ENCODE data around the gene GTF2F2. TPM values are rescaled to one million over a fixed set of nuclear protein-coding genes. Genes with fewer than 3 reads are reported as not detected.

GTF2F2 gene
- total and polyA plus RNA-seq, 7 donors: 18.5 to 32.7 (median 28.5) TPM

DNA sequence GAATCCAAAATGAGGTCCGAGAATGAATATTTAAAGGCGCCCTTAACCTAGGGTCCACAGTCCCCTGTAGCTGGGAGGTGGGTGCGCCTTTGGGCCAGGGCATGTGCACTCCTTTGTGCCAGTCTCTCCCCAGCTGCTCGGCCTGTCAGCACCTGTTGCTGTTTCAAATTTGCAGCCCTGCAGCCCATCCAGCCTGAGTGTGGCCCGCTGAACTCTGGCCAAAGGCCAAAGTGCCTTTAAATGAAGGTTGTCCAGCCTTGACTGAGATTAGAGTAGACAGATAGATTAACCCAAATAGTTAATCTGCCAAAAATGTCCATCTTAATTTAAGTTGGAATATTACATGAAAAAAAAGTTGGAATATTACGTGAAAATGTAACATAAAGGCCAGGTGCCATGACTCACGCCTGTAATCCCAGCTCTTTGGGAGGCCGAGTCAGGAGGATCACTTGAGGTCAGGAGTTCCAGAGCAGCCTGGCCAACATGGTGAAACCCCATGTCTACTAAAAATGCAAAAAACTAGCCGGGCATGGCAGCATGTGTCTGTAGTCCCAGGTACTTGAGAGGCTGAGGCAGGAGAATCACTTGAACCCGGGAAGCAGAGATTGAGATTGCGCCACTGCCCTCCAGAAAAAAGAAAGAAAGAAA, 195.3 kb downstream of the GTF2F2 start:
- H3K9me3 ChIP-seq: no peaks in the 10 kb centered on the region
- H3K36me3 ChIP-seq: no peaks in the 10 kb centered on the region
- WGBS, 2 donors: 87 to 91% methylated on average over 11 of the region's 11 CpGs
- peaks cover 0 to 12% (median 7%) of the 10 kb centered on the region in 4 donors for H3K4me1 ChIP-seq
- no peaks in the 10 kb centered on the region for H3K27me3 ChIP-seq
- intact Hi-C loops (cut with DNase I): no loop called here
- no peak for DNase-seq
- H3K27ac ChIP-seq: no peak overlapping the region
- no peak overlapping the region for H3K4me3 ChIP-seq
- no peak for TF ChIP-seq POLR2AphosphoS5 (IDR thresholded peaks at IDR 0.05)
- TF ChIP-seq EP300 (IDR thresholded peaks at IDR 0.05): no peak
- no peak for TF ChIP-seq CTCF (IDR thresholded peaks at IDR 0.05)
- no peak for TF ChIP-seq POLR2A (IDR thresholded peaks at IDR 0.05)

DNA sequence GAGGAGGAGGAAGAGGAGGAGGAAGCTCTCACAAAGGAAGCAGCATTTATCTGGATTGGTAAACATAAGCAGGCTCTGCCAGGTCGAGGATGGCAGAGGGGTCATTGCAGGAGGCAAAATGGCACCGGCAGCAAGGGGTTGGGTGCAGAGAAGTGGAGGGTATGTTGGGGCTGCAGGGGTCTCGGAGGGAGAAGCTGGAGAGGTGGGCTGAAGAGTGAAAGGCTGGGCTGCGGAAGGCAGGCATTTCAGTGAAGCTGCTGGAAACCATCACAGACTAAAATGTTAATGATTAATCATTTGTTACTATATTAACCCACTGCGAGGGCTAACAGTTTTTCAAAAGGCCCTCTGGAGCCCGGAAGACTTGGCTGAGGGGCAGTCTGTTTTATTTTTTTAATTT, 196.0 kb downstream of the GTF2F2 start:
- intact Hi-C loops (cut with DNase I): no loop called here
- no peak for DNase-seq
- Histone ChIP-seq H3K27me3 (no peaks in the 10 kb centered on the region), H3K9me3 (no peaks in the 10 kb centered on the region), H3K27ac (no peak overlapping the region), H3K4me1 (peaks cover 0 to 7% (median 3%) of the 10 kb centered on the region in 4 donors), H3K4me3 (no peak overlapping the region), H3K36me3 (no peaks in the 10 kb centered on the region)
- 19 to 65% methylated on average over 6 of the region's 6 CpGs for WGBS, 2 donors
- TF ChIP-seq EP300 (IDR thresholded peaks at IDR 0.05): no peak
- no peak for TF ChIP-seq POLR2AphosphoS5 (IDR thresholded peaks at IDR 0.05)
- no peak for TF ChIP-seq CTCF (IDR thresholded peaks at IDR 0.05)
- TF ChIP-seq POLR2A (IDR thresholded peaks at IDR 0.05): no peak

GRCh38 chr13:45316996-45317395, 196.7 kb downstream of the GTF2F2 start:
- TF ChIP-seq EP300 (IDR thresholded peaks at IDR 0.05) (no peak), POLR2A (IDR thresholded peaks at IDR 0.05) (no peak), CTCF (IDR thresholded peaks at IDR 0.05) (no peak), POLR2AphosphoS5 (IDR thresholded peaks at IDR 0.05) (no peak)
- WGBS, 2 donors: 92 to 94% methylated on average over 5 of the region's 5 CpGs
- Histone ChIP-seq H3K9me3 (no peaks in the 10 kb centered on the region), H3K4me1 (peaks cover 0 to under 1% (median under 1%) of the 10 kb centered on the region in 4 donors), H3K4me3 (no peak overlapping the region), H3K36me3 (no peaks in the 10 kb centered on the region), H3K27me3 (no peaks in the 10 kb centered on the region), H3K27ac (no peak overlapping the region)
- intact Hi-C loops (cut with DNase I): no loop called here
- DNase-seq: no peak

DNA sequence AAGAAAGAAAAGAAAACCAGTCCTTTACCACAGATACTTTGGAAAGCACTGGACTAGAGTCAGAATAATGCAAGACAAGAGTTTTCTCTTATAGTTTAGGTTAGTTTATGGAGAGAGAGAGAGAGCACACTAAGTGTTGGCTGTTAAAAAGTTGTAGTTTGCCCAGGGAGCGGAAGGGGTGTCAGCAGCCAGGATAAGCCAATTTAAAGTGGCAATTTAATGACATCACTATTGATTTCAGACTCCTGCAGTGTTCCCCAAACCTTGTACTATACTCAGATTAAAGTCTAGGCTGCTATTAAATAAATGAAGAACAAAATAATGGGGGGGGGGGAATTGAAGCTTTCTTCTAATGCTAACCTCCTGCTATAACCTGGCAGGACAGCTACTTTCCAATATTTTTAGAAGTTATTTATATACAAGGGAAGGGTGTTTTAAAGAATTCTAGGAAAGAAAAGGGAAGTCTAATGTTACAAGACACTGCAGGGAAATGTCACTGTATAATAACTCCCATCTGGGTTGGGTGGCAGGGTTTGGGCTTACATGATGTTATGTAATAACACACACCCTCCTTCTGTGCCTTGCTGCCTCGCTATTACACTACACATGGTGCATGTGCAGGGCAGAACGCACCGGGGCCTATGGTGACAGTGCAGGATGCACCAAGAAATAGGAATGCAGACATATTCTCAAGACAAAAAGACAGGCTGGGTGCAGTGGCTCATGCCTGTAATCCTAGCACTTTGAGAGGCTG, 200.7 kb downstream of the GTF2F2 start:
- DNase-seq: no peak
- TF ChIP-seq CTCF (IDR thresholded peaks at IDR 0.05): no peak
- no peak for TF ChIP-seq EP300 (IDR thresholded peaks at IDR 0.05)
- TF ChIP-seq POLR2AphosphoS5 (IDR thresholded peaks at IDR 0.05): no peak
- TF ChIP-seq POLR2A (IDR thresholded peaks at IDR 0.05): no peak
- Histone ChIP-seq H3K27ac (no peak overlapping the region), H3K9me3 (no peaks in the 10 kb centered on the region), H3K4me3 (no peak overlapping the region), H3K27me3 (no peaks in the 10 kb centered on the region), H3K4me1 (peaks cover 0 to 13% (median 6%) of the 10 kb centered on the region in 4 donors), H3K36me3 (no peaks in the 10 kb centered on the region)
- intact Hi-C loops (cut with DNase I): no loop called here
- WGBS, 2 donors: 56 to 76% methylated on average over 4 of the region's 4 CpGs
